KG1 (cell line): ENCODE results near the gene PLA2G6.

Experiments used
- DNase-seq: peaks from one replicate; lab custom pipeline; 2025; lab: John Stamatoyannopoulos, UW

PLA2G6 gene

DNA sequence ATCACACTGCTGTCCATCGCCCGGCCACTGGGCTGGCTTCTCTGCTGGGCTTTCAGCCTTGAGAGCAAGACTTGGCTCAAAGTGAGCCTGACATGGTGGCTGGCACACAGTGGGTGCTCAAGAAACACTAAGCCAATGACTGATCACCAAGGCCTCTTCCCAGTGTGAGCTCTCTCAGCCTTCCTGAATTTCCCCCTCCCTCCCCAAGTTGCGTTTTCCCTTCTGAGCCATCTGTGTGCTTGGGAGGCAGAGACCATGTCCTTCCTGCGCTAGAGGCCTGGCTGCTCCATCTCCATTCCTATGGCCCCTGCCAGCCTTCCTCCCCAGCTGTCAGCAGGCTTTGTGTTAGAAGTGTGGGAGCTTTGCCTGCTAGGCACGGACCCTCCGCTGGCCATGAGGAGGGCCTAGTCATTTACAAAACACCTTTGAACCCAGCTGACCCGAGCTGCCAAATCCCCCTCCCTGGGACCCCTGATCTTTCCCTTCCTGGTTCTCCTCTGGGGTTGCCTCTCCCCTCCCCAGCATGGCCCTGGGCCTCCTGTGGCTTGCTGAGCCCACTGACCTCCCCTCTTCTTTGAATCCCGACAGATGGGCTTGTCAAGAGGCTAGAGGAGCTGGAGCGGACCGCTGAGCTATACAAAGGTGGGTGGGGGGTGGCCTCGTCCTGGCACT is 111.2 kb downstream of the PLA2G6 start:
- DNase-seq = no peak

DNA sequence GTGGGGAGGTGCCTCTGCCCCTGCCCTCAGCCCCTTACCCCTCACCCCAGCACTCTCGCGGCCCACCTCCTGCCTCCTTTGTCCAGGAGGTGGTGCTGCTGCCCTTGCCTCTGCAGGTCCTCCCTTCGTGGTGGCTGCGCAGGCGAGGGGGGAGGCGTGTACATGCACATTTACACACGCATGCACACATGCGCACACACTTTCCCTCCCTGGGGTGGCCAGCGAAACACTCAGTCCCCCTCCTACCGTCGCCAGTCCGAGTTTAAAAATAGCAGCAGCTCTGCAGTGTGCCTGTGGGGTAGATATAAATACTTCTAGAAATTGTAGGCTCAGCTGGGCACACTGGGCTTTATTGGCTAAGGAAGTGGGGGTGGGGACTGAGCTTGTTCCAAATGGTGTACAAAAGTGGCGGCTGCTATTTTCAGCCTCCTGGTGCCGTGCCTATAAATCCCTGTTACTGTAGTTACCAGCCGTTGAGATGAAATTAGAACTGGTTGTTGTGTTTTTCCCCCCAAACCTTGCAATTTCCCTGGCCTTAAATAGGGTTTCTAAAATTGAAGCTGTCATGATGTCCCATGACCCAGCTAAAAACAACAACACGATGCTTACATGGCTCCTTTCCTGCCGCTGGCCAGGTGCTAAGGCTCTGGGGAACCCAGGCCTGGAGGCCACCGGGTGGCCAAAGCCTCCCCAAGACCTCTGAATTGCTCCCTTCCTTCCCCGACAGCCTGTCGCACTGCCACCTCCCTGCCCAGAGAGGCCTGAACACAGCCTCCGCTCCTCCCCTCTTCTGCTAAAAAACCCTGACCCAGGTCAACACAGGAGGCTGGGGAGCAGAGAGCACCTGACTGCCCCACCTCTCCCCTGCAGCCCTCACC is 112.0 kb downstream of the PLA2G6 start:
- DNase-seq = no peak

DNA sequence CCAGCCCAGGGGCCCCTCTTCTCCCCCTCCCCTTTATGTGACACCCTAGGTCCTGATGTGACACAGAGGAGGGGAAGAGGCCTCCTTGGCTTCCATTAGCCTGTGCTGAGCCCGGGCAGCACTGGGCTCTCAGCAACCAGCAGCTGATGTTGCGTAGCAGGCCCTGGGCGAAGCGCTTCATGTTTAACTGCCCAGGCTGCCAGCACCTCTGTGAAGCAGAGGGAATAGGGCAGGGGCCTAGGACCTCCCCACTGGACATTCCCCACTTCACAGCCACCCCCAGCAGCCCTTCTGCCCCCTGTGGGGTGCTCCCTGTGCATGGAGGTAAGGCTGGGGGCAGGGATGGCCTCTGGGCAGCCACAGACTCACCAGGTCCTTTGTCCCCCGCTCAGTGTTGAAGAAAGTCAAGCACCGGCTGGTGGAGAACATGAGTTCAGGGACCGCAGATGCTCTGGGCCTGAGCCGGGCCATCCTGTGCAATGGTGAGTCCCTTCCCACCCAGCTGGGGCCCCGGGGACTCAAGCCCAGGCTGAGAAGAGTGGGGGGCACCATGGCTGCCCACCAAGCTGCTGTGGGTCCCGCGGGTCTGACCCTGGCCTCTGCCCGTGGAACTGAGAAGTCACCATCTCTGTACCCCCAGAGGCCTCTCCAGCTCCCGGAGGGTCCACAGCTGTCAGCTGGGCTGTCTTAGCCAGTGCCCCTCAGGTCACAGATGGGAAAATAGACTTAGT is 112.8 kb downstream of the PLA2G6 start:
- no peak for DNase-seq

DNA sequence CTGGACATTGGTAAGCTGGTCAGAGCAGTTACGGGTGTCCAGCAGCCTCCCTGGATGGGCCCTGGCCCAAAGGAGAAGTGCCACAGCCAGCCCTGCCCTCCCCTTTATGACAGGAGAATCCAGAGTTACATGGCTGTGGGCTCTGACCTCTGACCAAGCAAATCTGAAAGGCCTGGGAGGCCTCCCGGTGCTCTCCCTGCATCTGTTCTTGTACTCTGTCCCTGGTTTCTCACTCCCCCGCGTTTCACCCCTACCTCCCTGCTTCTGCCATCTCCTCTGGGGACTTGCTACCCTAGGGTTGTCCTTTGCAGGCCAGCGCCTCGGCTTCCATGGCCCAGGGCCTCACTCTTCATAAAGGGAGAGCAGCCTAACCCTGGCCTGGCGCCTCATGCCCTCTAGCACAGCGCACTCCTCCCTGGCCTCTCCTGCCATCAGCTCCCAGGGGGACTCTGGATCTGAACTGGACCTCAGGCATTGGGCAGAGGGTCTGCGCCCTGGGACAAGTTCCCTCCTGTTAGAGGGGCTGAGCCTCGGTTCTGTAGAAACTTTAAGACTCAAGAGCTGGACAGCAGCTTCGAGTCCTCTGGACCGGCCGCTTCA is 113.8 kb downstream of the PLA2G6 start:
- no peak for DNase-seq

DNA sequence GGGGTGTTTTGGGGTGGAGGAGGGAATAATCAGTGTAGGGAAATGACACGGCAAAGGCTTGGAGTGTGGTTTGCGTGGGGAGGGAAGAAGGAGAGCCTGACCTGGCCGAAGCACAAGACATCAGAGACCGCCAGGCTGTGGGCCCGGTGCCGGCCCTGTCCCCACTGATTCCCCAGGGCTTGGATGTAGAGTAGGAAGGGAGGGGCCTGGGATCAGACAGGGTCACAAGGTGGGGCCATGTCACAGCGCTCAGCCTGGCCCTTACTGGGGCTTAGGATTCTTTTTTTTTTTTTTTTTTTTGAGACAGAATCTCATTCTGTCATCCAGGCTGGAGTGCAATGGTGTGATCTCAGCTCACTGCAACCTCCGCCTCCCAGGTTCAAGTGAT is 114.6 kb downstream of the PLA2G6 start:
- no peak for DNase-seq

DNA sequence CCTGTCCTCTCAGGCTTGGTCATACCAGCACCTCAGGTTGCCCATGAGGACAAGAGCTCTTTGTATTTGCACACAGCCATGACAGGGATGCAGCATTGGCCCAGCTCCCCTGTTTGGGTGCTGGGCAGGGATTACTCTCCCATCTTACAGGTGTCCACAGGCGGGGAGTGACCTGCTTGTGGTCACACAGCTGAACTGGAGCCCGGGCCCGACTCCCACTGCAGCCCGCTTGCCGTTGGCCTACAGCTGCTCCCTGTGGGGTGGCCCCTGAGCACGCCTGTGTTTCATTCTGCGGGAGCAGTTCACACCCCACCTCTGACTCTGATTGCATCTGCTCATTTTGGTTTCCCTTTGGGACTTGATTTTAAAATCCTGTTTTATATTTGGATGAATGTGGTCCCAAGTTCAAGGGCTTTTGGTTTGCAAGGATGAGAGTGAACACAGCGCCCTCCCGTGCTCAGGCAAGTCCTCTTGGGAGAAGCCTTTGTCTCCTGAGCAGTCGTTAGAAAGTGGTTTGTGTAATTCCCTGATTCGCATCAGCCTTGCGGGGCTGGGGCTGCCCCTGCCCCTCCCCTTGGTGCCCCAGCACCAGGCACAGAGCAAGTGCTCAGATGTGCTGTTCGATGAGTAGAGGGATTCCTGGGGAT is 115.1 kb downstream of the PLA2G6 start:
- DNase-seq = no peak

DNA sequence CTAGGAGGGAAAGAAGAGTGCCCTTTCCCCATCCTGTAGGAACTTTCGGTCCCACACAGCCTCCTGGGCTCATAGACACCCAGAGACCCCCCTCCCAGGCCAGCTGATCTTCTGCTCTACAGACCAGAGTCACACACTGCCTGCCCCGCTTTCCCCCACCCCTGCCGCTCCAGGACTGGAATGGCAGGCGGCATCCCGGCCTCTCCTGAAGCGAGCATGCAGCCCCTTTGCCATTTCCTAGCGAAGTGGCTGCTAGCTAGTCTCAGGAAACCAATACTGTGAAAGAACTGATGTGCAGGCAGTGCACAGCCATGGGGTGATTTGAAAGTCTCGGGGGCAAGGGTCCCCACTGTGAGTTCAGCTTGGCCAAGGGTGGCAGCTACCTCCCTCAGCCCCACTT is 116.1 kb downstream of the PLA2G6 start:
- no peak for DNase-seq

DNA sequence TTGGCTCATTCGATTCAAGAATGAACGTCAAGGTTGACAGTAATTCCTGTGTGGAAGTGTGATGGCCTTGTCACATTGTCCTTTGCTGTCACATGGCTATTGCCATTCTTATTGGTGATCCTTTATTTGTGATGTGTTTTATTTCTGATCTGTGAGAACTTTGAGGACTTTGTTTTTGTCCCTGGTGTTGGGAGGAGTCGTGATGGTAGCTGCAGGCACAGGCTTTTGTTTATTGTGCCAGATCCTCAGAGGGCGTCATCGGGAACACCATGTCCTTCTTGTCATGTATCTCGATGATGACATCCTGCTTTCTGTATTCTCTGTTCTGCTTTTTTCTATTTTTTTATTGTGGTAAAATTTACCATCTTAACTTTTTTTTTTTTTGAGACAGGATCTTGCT is 118.8 kb downstream of the PLA2G6 start:
- DNase-seq = no peak
